Measurements from ENCODE around the gene IFITM5. TPM values are rescaled to one million over a fixed set of nuclear protein-coding genes. Genes with fewer than 3 reads are reported as not detected.
A peak's percentile ranks its signal among the peaks of the same experiment; 100 is the strongest.

IFITM5 gene
- polyA plus RNA-seq, 3 donors = not detected

DNA sequence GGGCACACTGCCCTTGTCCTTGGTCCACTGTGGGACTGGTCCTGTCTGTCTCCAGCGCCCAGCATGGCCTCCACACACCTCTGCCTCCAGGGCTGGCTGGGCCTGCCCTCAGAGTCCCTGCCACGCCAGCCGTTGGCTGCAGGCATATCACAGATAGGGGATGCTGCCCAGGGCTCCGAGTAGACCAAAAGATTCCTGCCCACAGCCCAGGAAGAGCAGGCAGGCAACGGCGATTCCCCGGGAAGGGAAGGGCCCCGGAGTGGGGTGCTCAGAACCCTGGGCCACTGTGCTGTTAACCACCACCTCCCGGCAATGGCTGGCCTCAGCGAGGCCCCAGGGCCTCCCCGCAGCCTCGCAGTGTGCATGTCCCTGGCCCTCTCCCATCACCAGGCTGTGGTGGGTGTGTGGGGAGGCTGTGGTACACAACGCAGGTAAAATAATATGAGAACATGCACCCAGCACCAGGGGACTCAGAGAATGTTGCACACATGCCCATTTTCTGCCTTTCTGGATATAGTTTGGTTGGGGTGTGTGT lies 2.2 kb downstream of the IFITM5 start:
- H3K4me1 ChIP-seq (ENCODE audit: control insufficient read depth in 1 of 2, insufficient read depth in 2 of 2, low read length in 2 of 2) = peaks cover 7 to 9% of the 10 kb centered on the region in 2 donors
- H3K9me3 Mint-ChIP-seq = no peaks in the 10 kb centered on the region
- no peak overlapping the region for H3K4me3 ChIP-seq (replicated peaks in 1 of 3; ENCODE audit: low read depth in 2 of 3, low read length in 3 of 3)
- H3K36me3 Mint-ChIP-seq = peaks cover 2 to 6% of the 10 kb centered on the region in 2 donors
- peaks cover 0 to 6% of the 10 kb centered on the region in 2 donors for H3K27me3 ChIP-seq (ENCODE audit: control insufficient read depth in 2 of 2, insufficient read depth in 2 of 2, low read length in 2 of 2)
- 73% methylated on average over 8 of the region's 13 CpGs for WGBS (ENCODE audit: insufficient coverage)
- no peak overlapping the region for H2AFZ ChIP-seq (ENCODE audit: insufficient read depth, low read depth, low read length, poor library complexity, severe bottlenecking)
- intact Hi-C loops (cut with micrococcal nuclease) = no loop called here
- TF ChIP-seq CTCF (IDR thresholded peaks at IDR 0.05) = no peak
- no peaks in the 10 kb centered on the region for H3K9me3 ChIP-seq (replicated peaks in 1 of 2; ENCODE audit: control insufficient read depth in 1 of 2, insufficient read depth in 1 of 2, low read length in 2 of 2)
- H3K4me3 Mint-ChIP-seq = peak overlapping the region in 1 of 2 donors; percentile 15
- no peaks in the 10 kb centered on the region for H3K79me2 ChIP-seq (ENCODE audit: insufficient read depth, low read length)
- peaks cover 15 to 53% (median 25%) of the 10 kb centered on the region in 3 donors for H3K27me3 Mint-ChIP-seq (ENCODE audit: low read depth in 3 of 3)
- H3K4me1 Mint-ChIP-seq = peaks cover 6% of the 10 kb centered on the region
- H3K27ac ChIP-seq (ENCODE audit: low read depth in 1 of 2, low read length in 2 of 2) = no peak overlapping the region
- H3K4me2 ChIP-seq (replicated peaks; ENCODE audit: extremely low read depth, low read length, poor library complexity, severe bottlenecking) = no peak overlapping the region
- no peak for DNase-seq
- H4K20me1 ChIP-seq (ENCODE audit: insufficient read depth, low read length) = no peaks in the 10 kb centered on the region
- H3K9ac ChIP-seq (ENCODE audit: insufficient read depth, low read length, poor library complexity, severe bottlenecking) = no peak overlapping the region
- H3K27ac Mint-ChIP-seq = no peak overlapping the region
- H3K36me3 ChIP-seq (replicated peaks in 1 of 2; ENCODE audit: control insufficient read depth in 1 of 2, insufficient read depth in 2 of 2, low read length in 2 of 2) = no peaks in the 10 kb centered on the region

- 87% methylated on average over 35 of the region's 35 CpGs for whole genome bisulfite sequencing (ENCODE audit: insufficient coverage)
- no peak overlapping the region for H3K4me3 Mint-ChIP-seq
These were observed 2.9 kb downstream of the IFITM5 start for GRCh38 chr11:296171-297050.

More at GRCh38 chr11:296171-297050, 2.9 kb downstream of the IFITM5 start:
- no peaks in the 10 kb centered on the region for H3K36me3 ChIP-seq (replicated peaks in 1 of 2; ENCODE audit: control insufficient read depth in 1 of 2, insufficient read depth in 2 of 2, low read length in 2 of 2)
- H3K4me1 ChIP-seq (ENCODE audit: control insufficient read depth in 1 of 2, insufficient read depth in 2 of 2, low read length in 2 of 2) = peaks cover 7 to 9% of the 10 kb centered on the region in 2 donors
- no peaks in the 10 kb centered on the region for H3K79me2 ChIP-seq (ENCODE audit: insufficient read depth, low read length)
- Mint-ChIP-seq H3K4me1 (peaks cover 6% of the 10 kb centered on the region), H3K36me3 (peaks cover 2 to 6% of the 10 kb centered on the region in 2 donors), H3K27me3 (ENCODE audit: low read depth in 3 of 3) (peaks cover 15 to 53% (median 23%) of the 10 kb centered on the region in 3 donors), H3K9me3 (no peaks in the 10 kb centered on the region), H3K27ac (no peak overlapping the region)
- no peaks in the 10 kb centered on the region for H3K9me3 ChIP-seq (replicated peaks in 1 of 2; ENCODE audit: control insufficient read depth in 1 of 2, insufficient read depth in 1 of 2, low read length in 2 of 2)
- no peak overlapping the region for H3K4me2 ChIP-seq (replicated peaks; ENCODE audit: extremely low read depth, low read length, poor library complexity, severe bottlenecking)
- no peak overlapping the region for H3K27ac ChIP-seq (ENCODE audit: low read depth in 1 of 2, low read length in 2 of 2)
- no peak for TF ChIP-seq CTCF (IDR thresholded peaks at IDR 0.05)
- no peak overlapping the region for H3K4me3 ChIP-seq (replicated peaks in 1 of 3; ENCODE audit: low read depth in 2 of 3, low read length in 3 of 3)
- H4K20me1 ChIP-seq (ENCODE audit: insufficient read depth, low read length) = no peaks in the 10 kb centered on the region
- no peak overlapping the region for H2AFZ ChIP-seq (ENCODE audit: insufficient read depth, low read depth, low read length, poor library complexity, severe bottlenecking)
- H3K27me3 ChIP-seq (ENCODE audit: control insufficient read depth in 2 of 2, insufficient read depth in 2 of 2, low read length in 2 of 2) = peaks cover 0 to 6% of the 10 kb centered on the region in 2 donors
- no peak overlapping the region for H3K9ac ChIP-seq (ENCODE audit: insufficient read depth, low read length, poor library complexity, severe bottlenecking)
- intact Hi-C loops (cut with micrococcal nuclease) = no loop called here
- no peak for DNase-seq
